Measurements from ENCODE around the gene ERCC4.
"Not testable (repeated sequence)": the region's sequence is repeated elsewhere in the genome, so short reads cannot be mapped to it uniquely, and the experiment has no call there.

The ERCC4 gene

DNA sequence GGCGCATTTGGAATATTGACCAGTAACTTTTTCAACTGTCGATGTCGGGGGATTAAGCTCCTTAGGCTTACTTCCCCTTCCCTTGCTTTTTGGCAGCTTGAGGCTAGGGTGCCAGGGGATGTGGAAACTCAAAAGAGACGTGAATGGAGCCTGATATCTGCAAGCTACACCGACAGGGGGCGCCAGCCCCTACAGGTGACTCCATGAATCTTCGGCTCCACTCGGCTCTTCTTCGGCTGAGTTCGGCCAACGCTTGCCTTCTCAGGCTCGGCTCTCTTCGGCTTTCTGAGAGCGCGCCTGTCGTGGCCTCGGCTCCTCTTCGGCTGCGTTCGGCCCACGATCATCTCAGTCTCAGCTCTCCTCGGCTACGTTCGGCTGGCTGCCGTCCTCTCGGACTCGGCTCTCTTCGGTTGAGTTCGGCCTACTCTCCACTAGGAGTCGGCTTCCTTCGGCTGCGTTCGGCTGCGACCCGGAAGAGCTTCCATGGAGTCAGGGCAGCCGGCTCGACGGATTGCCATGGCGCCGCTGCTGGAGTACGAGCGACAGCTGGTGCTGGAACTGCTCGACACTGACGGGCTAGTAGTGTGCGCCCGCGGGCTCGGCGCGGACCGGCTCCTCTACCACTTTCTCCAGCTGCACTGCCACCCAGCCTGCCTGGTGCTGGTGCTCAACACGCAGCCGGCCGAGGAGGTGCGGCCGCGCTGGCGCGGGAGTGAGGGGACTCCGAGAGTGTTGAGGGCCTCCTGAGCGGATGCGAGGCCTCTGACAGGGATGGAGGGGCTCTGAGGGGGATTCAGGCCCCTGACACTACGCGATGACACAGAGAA, at the start of gene ERCC4:
Gene ERCC4, plus strand, starts transcription at position 472 of the 827 bp plus-strand sequence. Its CDS starts 12 bp downstream, at position 484.
- DNase-seq (ENCODE audit: low read depth): peak; percentile 98

DNA sequence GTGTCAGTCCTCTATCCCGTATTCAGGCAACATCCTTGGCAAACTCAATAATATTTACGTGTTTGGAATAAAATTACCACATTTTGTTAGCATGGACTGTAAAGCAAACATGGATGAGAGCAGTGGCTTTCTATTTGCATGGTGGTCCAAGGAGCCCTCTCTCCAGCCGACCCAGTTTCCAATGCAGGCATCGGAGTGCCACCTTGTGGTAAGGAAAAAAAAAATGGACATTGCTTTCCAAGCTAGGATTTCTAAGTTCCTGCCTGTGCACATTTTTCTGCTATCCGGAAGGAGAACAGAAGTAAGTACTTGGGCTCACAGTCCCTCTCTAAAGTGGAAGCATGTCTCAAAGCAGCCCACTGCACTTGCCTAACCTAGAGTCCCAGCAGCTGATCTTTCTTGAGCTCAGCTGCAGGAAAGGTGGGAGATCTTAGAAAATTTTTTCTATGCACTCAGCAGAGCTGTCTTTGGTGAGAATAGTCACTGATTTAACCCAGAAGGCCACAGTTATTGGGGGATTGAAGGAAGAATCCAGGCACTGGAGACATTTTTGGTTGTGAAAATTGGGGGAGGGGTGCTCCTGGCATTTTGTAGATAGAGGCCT, 46.0 kb upstream of the ERCC4 start:
- DNase-seq (ENCODE audit: low read depth): no peak

DNA sequence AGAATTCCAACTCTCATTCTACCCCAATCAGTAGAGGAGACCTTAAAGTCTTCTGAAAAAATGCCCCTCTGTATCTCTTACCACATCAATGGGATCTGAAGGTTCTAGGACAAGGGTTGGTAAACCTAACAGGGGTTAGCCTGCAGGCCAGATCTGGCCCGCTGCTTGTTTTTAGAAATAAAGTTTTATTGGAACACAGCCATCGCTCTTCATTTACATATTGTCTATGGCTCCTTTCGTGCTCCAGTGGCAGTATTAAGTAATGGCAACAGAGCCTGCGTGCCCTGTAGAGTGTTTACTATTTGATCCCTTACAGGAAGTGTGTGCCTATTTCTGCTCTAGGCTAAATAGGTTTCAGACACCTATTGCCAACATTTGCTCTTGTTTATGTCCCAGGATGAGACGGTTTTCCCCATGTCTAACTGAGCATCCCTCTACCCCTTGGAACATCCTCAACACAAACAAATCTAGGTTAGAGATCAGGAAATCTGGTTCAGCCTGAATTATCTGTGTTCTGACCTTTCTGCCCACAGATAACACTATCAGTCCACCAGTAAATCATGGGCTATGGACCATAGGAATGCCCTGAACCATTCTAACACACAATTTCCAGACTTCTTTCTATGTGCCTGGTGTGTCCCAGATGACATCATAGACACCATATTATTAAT, 44.2 kb upstream of the ERCC4 start:
- DNase-seq (ENCODE audit: low read depth): no peak

DNA sequence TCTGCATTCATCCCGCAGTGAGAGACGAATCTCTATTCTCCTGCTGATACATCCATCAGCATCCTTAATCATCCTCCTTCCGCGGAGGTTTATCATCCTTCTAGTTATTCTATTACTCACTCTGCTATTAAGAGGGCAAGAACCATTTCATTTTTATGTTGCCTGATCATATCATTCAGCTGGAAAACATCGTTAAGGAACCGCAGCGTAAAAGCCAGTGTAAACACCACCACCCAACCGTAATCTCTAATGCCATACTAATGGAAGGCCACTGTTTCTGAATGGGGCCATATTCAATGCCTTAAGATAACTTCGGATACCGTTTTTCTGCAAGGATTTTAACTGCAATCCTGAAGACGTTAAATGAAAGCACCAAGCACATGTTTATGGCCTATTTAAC, 36.7 kb upstream of the ERCC4 start:
- no peak for DNase-seq (ENCODE audit: low read depth)

DNA sequence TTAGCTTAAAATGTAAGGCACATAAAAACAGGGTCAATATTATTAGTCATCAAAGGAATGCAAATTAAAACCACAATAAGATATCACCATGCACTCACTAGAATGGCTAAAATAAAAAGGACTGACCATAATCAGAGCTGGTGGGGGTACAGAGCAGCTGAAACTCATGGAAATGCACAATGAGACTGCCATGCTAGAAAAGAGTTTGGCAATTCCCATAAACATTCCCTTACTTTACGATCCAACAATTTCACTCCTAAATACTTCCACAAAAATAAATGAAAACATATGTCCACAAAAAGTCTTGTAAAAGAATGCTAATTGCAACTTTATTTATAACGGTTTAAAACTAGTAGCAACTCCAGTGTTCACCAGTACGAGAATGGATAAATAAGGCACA, 36.1 kb upstream of the ERCC4 start:
- peak; percentile 3 for DNase-seq (ENCODE audit: low read depth)

DNA sequence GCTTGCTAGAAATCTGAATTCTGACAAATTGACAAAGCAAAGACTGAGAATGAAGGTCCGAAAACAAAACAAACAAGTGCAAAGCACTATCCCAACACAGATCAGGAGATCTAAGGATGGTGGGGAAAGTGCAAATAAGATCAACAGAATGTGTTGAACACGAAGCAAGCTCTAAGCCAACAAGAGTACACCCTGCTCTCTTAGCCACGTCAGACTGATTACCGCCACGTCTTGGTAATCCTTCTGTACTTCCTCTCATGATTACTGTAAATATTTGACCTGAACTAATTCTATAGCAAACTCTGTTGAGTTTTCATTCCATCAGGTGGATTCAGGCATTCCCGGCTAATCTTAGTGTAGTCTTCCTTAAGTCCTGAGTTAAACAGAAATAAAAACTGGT, 34.3 kb upstream of the ERCC4 start:
- no peak for DNase-seq (ENCODE audit: low read depth)

DNA sequence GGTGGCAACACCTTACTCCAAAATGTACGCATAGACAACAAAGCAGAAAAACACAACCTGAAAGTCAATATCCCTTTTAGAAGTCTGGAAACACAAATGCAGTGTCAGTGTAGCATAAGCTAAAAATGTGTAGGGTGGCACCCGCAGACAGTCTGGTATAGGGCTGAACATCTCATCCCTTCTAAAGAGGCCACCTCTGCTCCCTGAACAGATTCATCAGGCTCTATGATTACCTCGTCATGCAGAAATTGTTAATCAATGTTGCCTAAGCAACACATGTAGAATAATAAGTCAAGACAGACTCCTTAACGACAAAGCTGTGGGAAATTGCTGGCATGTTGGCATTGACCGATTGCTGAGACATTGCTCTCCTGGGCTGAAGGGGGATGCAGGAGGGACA, 33.3 kb upstream of the ERCC4 start:
- DNase-seq (ENCODE audit: low read depth): no peak

DNA sequence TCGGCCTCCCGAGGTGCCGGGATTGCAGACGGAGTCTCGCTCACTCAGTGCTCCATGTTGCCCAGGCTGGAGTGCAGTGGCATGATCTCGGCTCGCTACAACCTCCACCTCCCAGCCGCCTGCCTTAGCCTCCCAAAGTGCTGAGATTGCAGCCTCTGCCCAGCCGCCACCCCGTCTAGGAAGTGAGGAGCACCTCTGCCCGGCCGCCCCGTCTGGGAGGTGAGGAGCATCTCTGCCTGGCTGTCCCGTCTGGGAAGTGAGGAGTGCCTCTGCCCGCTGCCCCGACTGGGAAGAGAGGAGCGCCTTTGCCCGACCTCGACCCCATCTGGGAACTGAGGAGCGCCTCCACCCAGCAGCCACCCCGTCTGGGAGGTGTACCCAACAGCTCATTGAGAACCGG, 30.6 kb upstream of the ERCC4 start:
- not testable (repeated sequence) for DNase-seq (ENCODE audit: low read depth)

DNA sequence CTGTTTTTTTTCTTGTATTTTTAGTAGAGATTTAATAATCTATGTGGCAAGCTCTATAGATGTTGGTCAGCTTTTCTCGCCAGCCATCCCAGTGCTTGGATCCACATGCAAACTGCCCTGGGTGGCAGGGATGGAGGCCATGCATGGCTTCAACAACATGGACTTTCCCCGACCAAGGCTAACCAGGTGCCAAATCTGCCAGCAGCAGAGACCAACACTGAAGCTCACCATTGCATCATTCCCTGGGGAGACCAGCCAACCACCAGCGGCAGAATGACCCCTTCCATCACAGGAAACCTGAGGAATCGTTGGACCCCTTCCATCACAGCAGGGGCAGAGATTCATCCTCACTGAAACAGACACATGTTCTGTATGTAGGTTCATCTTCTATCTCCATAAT, 27.7 kb upstream of the ERCC4 start:
- DNase-seq (ENCODE audit: low read depth): no peak

DNA sequence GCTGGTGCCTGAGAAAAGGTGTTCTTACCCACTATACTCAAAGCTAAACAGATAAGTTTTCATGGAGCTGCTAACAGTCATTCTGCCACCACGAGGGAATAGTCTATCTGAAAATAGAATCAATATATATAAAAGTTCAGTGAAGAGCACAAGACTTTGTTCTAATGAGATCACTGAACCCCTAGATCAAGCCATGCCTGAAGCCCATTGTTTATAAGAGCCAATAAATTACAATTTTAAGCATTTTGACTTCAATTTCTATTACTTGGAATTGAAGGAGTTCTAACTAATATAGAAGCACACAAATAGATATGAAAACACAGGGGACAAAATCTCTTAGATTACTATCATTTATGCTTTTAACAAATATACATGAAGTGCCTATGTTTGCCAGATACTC, 24.4 kb upstream of the ERCC4 start:
- no peak for DNase-seq (ENCODE audit: low read depth)

DNA sequence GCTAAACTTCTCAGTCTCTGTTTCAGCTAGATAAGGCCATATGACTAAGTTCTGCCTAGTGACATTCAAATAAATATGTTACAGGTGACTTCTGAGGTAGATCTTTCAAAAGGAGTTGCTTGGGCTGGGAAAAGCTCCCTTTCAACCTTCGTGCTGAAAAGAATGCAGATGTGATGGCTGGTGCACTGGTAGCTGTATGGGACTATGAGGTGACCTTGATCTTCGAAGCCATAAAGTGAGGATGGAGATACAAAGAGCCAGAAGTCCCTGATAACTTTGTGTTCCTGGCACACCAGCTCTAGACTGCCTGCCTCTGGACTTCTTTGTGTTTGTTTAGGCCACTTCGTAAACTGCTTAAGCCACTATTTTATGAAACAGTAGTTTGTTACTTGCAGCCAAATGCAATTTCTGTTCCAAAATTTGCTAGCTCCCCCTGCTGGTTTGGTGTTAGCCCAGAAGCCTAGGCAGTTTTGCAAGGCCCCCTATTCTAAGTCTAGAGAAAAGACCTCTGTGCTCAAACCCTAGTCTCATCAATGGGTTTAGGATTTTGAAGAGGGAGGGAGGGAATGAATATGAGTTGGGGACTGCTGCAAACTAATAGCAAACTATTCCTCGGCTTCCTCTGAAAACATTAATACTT, 23.3 kb upstream of the ERCC4 start:
- no peak for DNase-seq (ENCODE audit: low read depth)

DNA sequence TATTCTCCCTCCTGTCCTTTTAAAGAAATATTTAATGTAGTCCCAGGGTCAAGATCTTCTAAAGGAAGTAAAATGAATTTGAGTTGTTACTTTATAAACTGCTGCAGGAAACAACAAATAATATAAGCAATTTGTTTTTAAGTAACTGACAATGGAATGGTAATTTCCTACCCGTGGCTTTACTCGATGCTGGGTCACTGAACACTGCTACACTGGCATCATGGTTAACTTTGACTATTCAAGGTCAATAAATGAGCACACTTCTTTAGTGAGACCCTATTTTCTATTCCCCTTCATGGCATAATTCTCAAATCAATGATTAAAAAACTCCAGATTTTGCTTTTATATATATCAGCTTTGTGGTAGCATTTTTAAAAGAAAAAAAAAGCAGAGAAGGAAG, 22.1 kb upstream of the ERCC4 start:
- no peak for DNase-seq (ENCODE audit: low read depth)

DNA sequence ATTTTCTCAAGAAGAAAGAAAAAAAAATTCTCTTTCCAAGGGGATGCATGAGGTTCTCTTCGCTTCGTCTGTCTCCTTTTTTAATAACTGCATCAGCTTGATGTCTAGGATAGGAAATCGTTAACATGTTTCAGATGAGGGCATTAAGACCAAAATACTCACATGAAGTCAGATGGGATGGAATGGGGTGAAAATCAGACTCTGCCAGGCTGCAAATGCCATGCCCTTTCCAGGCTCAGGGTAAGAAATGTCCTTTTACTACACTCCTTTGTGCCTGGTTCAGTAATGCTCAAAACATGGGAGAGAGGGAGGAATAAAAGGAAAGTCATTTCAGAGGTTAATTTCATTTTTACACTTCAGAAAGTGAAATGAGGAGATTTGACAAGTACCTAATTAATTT, 21.7 kb upstream of the ERCC4 start:
- DNase-seq (ENCODE audit: low read depth): no peak

DNA sequence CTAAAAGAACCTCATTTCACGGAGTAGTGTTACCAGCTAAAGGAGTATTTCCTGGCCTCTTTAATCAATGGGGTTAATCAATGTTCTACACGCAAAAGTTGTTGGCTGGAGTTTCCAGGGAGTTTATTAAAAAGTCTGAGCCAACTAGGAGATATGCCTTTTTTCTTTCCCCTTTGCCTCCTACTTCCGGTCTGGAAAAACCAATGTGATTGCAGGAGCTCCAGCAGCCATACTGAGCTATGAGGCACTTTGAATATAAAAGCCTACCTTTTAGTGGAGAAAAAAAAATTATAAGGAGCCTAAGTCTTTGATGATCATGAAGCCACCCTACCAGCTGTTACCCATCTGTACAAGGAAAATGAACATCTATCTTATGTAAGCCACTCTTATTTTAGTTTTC, 17.9 kb upstream of the ERCC4 start:
- no peak for DNase-seq (ENCODE audit: low read depth)

DNA sequence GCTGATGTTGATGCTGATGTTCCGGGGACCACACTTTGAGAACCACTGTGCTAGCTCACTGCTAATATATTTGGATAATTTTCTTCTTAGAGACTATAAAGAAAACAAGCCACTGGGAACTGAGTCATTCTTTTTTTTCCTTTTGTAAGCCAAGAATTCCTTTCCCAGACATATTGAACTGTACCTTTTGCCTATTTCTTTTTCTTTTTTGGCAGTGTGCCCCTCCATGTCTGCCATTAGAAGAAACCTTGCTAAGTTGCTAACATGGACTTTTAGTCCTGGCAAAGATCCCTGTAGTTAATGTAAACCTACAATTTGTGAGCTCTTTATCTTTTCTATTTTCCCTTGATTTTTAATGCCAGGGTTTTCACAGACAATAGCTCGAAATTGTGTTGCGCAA, 17.3 kb upstream of the ERCC4 start:
- DNase-seq (ENCODE audit: low read depth): peak; percentile 13

DNA sequence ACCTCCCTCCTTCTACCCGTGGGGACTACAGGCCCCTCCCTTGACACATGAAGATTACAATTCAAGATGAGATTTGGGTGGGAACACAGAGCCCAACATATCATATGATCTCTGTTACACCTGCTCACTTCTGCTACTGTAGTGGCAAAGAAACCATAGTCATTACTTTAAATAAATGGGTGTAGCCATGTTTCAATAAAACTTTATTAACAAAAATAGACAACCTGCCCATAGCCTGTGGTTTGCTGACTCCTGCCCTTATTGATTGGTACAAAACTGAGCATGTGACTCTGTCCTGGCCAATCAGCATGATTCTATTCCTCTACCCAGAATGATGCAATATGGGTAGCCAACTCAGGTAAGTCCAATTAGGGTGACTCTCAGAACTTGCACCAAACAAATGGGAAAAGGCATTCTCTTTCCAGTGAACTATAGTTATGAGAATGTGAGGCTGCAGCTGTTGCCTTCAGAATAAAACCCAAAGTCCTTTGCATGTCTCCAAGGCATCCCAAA, 15.7 kb upstream of the ERCC4 start:
- DNase-seq (ENCODE audit: low read depth): no peak

DNA sequence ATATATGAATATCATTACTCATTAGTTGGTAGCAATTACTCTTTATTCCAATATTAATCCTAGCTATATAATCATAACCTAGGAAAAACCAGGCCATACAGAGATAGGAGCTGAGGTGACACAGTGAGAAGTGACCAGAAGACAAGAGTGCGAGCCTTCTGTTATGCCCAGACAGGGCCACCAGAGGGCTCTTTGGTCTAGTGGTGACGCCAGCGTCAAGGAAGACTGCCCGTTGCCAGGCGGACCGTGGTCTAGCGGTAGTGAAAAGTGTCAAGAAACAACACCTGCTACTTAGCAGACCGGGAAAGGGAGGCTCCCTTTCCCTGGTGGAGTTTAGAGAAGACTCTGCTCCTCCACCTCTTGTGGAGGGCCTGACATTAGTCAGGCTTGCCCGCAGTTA, 15.1 kb upstream of the ERCC4 start:
- peak; percentile 18 for DNase-seq (ENCODE audit: low read depth)

DNA sequence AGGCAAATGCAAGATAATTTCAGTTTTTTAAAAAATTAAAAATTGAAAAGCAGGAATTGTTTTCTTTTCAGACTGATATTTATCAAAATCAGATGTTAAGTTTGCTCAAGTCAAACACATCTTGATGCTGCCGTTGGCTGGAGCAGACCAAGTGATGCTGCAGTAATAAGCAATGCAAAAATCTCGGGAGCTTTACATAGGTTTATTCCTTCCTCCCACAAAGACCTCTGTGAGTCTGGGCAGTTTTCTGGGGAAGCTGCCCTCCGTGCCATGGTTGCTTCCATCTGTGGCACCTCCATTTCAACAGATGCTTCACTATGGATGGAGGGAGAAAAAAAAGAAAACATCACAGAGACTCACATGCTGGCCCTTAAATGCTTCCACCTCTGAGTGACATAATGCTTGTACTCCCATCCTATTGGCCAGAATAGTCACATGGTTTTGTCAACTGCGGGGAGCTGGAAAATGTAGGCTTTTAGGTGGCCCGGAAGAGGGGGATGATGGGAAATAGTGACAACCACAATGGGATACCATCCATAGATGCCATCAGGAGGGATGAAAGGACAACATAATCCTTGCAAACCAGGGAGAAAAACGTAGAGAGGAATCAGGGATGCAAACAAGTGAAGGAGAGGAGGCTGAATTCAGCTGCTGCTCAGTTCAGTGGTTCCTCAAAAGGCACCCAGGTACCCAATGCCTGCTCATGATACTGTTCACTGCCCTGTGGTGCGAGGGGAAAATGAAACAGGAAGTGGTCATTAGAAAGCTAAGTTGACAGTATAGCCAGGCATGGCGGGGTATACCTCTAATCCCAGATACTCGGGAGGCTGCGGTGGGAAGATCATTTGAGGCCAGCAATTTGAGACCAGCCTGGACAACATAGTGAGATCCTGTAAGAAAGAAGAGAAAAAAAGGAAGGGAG, 13.5 kb upstream of the ERCC4 start:
- DNase-seq (ENCODE audit: low read depth): no peak

DNA sequence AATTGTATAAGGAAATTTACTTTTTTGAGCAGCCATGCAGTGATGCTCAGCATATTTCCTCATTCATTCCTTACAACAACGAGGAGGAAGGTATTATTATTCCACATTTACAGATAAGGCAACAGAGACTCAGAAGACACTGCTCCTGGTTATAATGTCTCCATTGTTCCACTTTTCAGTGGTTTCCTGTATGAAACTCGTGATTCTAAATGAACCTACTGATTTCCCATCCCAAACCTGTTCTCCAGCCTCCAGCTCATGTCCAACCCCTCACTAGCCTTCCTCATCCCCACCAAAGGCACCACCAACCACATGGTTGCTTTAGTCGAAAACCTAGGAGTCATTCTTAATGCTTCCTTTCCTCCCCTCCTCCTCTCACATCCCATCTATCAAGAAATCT, 12.5 kb upstream of the ERCC4 start:
- no peak for DNase-seq (ENCODE audit: low read depth)

DNA sequence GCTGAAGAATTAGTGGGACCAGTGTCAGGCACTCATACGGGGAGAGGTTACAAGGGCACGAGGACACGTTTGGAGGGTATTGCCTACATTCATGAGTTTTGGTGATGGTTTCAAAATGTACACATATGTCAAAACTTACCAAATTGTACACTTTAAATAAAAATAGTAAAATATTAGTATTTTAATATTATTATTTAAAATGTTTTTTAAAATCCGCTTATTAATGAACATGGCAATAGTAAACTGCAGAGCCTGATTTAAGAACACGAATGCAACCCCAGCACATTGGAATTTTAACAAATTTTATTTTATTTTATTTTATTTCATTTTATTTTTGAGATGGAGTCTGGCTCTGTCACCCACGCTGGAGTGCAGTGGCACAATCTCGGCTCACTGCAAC, 10.9 kb upstream of the ERCC4 start:
- DNase-seq (ENCODE audit: low read depth): no peak

DNA sequence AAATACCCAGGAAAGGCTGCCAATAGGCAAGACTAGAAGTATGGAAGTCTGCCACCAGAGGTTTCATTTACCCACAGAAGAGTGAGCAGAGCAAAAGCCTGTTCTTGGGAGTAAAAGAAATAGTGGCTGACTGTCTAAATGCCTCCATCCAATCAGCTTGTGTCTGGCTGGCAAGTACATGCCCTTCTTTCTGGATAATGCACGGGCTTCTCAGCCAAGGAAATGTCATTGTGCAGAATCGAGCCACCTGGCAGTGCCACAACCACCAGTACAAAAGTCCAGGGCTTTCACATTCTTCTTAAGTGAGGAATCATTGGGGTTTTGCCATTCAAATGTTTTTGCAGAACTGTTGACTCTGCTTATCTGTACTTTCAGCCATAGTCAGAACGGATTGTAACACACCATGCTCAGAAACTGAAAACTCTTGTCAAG, 10.1 kb upstream of the ERCC4 start:
- DNase-seq (ENCODE audit: low read depth): peak; percentile 86
